ENCODE results near the gene ZNF784. TPM values are rescaled to one million over a fixed set of nuclear protein-coding genes. Genes with fewer than 3 reads are reported as not detected.
A peak's percentile ranks its signal among the peaks of the same experiment; 100 is the strongest.

The ZNF784 gene
- total and polyA plus RNA-seq, 9 of the 15 experiments (the other 6 are each of a cell fraction or from before 2014, with no cell fraction given), result 0.14 to 6.1 (median 2.1) TPM

GRCh38 chr19:55643003-55643886, 18.9 kb upstream of the ZNF784 start, which contains the start of gene ZNF581 (continued):
- TF ChIP-seq, protein P1, sequence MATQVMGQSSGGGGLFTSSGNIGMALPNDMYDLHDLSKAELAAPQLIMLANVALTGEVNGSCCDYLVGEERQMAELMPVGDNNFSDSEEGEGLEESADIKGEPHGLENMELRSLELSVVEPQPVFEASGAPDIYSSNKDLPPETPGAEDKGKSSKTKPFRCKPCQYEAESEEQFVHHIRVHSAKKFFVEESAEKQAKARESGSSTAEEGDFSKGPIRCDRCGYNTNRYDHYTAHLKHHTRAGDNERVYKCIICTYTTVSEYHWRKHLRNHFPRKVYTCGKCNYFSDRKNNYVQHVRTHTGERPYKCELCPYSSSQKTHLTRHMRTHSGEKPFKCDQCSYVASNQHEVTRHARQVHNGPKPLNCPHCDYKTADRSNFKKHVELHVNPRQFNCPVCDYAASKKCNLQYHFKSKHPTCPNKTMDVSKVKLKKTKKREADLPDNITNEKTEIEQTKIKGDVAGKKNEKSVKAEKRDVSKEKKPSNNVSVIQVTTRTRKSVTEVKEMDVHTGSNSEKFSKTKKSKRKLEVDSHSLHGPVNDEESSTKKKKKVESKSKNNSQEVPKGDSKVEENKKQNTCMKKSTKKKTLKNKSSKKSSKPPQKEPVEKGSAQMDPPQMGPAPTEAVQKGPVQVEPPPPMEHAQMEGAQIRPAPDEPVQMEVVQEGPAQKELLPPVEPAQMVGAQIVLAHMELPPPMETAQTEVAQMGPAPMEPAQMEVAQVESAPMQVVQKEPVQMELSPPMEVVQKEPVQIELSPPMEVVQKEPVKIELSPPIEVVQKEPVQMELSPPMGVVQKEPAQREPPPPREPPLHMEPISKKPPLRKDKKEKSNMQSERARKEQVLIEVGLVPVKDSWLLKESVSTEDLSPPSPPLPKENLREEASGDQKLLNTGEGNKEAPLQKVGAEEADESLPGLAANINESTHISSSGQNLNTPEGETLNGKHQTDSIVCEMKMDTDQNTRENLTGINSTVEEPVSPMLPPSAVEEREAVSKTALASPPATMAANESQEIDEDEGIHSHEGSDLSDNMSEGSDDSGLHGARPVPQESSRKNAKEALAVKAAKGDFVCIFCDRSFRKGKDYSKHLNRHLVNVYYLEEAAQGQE (IDR thresholded peaks at IDR 0.05; ENCODE audit: borderline replicate concordance), result no peak; the same call in 1 of the 2 replicates
- TF ChIP-seq, protein P1 (CRISPR knock-in tag; IDR thresholded peaks at IDR 0.05; ENCODE audit: low read depth), result no peak
- TF ChIP-seq ZNF24 (IDR thresholded peaks at IDR 0.05) (peak; percentile 22; the same call in 1 of the 2 replicates), ZBTB8A (IDR thresholded peaks at IDR 0.05; ENCODE audit: partially characterized antibody) (no peak), ZNF253 (CRISPR knock-in tag; conservative IDR thresholded peaks at IDR 0.05) (no peak), ZNF830 (CRISPR knock-in tag; IDR thresholded peaks at IDR 0.05) (no peak), MTF1 (CRISPR knock-in tag; IDR thresholded peaks at IDR 0.05; ENCODE audit: borderline replicate concordance) (no peak), CC2D1A (IDR thresholded peaks at IDR 0.05) (no peak), TAF15 (IDR thresholded peaks at IDR 0.05; ENCODE audit: low read depth, low read length) (no peak), CBFA2T2 (conservative IDR thresholded peaks at IDR 0.05) (no peak)
- TF ChIP-seq, protein P2, sequence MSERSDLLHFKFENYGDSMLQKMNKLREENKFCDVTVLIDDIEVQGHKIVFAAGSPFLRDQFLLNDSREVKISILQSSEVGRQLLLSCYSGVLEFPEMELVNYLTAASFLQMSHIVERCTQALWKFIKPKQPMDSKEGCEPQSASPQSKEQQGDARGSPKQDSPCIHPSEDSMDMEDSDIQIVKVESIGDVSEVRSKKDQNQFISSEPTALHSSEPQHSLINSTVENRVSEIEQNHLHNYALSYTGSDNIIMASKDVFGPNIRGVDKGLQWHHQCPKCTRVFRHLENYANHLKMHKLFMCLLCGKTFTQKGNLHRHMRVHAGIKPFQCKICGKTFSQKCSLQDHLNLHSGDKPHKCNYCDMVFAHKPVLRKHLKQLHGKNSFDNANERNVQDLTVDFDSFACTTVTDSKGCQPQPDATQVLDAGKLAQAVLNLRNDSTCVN (CRISPR knock-in tag; IDR thresholded peaks at IDR 0.05), result no peak
- TF ChIP-seq, protein P3, sequence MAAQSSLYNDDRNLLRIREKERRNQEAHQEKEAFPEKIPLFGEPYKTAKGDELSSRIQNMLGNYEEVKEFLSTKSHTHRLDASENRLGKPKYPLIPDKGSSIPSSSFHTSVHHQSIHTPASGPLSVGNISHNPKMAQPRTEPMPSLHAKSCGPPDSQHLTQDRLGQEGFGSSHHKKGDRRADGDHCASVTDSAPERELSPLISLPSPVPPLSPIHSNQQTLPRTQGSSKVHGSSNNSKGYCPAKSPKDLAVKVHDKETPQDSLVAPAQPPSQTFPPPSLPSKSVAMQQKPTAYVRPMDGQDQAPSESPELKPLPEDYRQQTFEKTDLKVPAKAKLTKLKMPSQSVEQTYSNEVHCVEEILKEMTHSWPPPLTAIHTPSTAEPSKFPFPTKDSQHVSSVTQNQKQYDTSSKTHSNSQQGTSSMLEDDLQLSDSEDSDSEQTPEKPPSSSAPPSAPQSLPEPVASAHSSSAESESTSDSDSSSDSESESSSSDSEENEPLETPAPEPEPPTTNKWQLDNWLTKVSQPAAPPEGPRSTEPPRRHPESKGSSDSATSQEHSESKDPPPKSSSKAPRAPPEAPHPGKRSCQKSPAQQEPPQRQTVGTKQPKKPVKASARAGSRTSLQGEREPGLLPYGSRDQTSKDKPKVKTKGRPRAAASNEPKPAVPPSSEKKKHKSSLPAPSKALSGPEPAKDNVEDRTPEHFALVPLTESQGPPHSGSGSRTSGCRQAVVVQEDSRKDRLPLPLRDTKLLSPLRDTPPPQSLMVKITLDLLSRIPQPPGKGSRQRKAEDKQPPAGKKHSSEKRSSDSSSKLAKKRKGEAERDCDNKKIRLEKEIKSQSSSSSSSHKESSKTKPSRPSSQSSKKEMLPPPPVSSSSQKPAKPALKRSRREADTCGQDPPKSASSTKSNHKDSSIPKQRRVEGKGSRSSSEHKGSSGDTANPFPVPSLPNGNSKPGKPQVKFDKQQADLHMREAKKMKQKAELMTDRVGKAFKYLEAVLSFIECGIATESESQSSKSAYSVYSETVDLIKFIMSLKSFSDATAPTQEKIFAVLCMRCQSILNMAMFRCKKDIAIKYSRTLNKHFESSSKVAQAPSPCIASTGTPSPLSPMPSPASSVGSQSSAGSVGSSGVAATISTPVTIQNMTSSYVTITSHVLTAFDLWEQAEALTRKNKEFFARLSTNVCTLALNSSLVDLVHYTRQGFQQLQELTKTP (IDR thresholded peaks at IDR 0.05; ENCODE audit: low read depth in 1 of 2, partially characterized antibody in 2 of 2), result peak in 1 of 2 experiments; percentile 27

Data from K562 (cell line).